Fibroblast of lung (primary cell): ENCODE measurements around the gene ZKSCAN1.

Experiments used
- EZH2 ChIP-seq: IDR thresholded peaks from 2 replicates; pipeline ENCODE4 v1.5.1; 2012; ENCODE audit warnings: low read length, control low read depth, mild to moderate bottlenecking; ENCODE audit errors: missing control alignments
- TF ChIP-seq, protein P1 (sequence below), 2 donors: IDR thresholded peaks in 1 of 2; conservative IDR thresholded peaks in 1 of 2; 1 replicate in 1 of 2; 2 replicates in 1 of 2; pipeline ENCODE4 v1.5.1; 2011 to 2012; ENCODE audit warnings: low read length in 2 of 2, control low read depth in 1 of 2, inconsistent platforms in 1 of 2, low read depth in 1 of 2, mild to moderate bottlenecking in 1 of 2

DNA sequence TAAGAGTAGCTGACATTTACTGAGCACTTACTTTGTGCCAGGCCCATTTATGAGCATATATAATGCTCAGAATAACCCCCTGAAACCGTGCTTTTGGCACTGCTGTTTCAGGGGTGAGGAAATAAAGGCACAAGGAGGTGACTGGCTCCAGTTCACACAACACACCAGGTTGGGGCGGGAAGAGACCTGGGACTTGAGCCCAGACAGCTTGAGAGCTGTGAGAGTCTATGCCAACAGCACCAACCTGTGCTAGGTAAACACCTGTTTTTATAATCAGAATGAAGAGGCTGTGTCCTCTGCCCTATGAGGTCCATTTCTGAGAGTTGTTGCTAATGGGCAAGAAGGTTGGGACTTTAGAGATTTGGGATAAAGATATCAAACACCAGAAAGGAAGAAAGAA lies 30.8 kb upstream of the ZKSCAN1 start:
- TF ChIP-seq, protein P1, sequence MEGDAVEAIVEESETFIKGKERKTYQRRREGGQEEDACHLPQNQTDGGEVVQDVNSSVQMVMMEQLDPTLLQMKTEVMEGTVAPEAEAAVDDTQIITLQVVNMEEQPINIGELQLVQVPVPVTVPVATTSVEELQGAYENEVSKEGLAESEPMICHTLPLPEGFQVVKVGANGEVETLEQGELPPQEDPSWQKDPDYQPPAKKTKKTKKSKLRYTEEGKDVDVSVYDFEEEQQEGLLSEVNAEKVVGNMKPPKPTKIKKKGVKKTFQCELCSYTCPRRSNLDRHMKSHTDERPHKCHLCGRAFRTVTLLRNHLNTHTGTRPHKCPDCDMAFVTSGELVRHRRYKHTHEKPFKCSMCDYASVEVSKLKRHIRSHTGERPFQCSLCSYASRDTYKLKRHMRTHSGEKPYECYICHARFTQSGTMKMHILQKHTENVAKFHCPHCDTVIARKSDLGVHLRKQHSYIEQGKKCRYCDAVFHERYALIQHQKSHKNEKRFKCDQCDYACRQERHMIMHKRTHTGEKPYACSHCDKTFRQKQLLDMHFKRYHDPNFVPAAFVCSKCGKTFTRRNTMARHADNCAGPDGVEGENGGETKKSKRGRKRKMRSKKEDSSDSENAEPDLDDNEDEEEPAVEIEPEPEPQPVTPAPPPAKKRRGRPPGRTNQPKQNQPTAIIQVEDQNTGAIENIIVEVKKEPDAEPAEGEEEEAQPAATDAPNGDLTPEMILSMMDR (conservative IDR thresholded peaks at IDR 0.05 in 1 of 2, IDR thresholded peaks at IDR 0.05 in 1 of 2; ENCODE audit: low read depth in 1 of 2, low read length in 2 of 2) = no peak
- no peak for TF ChIP-seq EZH2
